ENCODE results near the gene SREBF2.

SREBF2 gene

GRCh38 chr22:41906822-41907221, 73.9 kb downstream of the SREBF2 start:
- peaks cover 6 to 11% of the 10 kb centered on the region in 2 donors for H3K4me1 ChIP-seq (ENCODE audit: control insufficient read depth in 2 of 2, insufficient read depth in 2 of 2, low read length in 2 of 2)
- peaks cover 14 to 19% of the 10 kb centered on the region in 2 donors for H3K27me3 ChIP-seq (ENCODE audit: control insufficient read depth in 2 of 2, insufficient read depth in 2 of 2, low read length in 2 of 2)
- no peaks in the 10 kb centered on the region for H3K9me3 ChIP-seq (ENCODE audit: control insufficient read depth in 2 of 2, low read length in 2 of 2)
- H3K36me3 ChIP-seq (ENCODE audit: control insufficient read depth in 2 of 2, insufficient read depth in 2 of 2, low read length in 2 of 2), result peaks cover 38 to 43% of the 10 kb centered on the region in 2 donors
- no peak overlapping the region for H3K4me3 ChIP-seq (ENCODE audit: low read length in 2 of 2)
- H3K27ac ChIP-seq (ENCODE audit: low read depth in 2 of 2, low read length in 2 of 2), result no peak overlapping the region
- no peak overlapping the region for H3K9ac ChIP-seq (ENCODE audit: low read depth in 1 of 2, low read length in 2 of 2)

- Histone ChIP-seq H3K4me1 (ENCODE audit: control insufficient read depth in 2 of 2, insufficient read depth in 2 of 2, low read length in 2 of 2) (peaks cover 6 to 11% of the 10 kb centered on the region in 2 donors), H3K4me3 (ENCODE audit: low read length in 2 of 2) (no peak overlapping the region), H3K27me3 (ENCODE audit: control insufficient read depth in 2 of 2, insufficient read depth in 2 of 2, low read length in 2 of 2) (peaks cover 23 to 28% of the 10 kb centered on the region in 2 donors), H3K9ac (ENCODE audit: low read depth in 1 of 2, low read length in 2 of 2) (no peak overlapping the region), H3K9me3 (ENCODE audit: control insufficient read depth in 2 of 2, low read length in 2 of 2) (no peaks in the 10 kb centered on the region), H3K27ac (ENCODE audit: low read depth in 2 of 2, low read length in 2 of 2) (no peak overlapping the region), H3K36me3 (ENCODE audit: control insufficient read depth in 2 of 2, insufficient read depth in 2 of 2, low read length in 2 of 2) (peaks cover 30 to 37% of the 10 kb centered on the region in 2 donors)
These were observed 74.8 kb downstream of the SREBF2 start for GRCh38 chr22:41907436-41908401.

- Histone ChIP-seq H3K27ac (ENCODE audit: low read depth in 2 of 2, low read length in 2 of 2) (no peak overlapping the region), H3K9ac (ENCODE audit: low read depth in 1 of 2, low read length in 2 of 2) (no peak overlapping the region), H3K27me3 (ENCODE audit: control insufficient read depth in 2 of 2, insufficient read depth in 2 of 2, low read length in 2 of 2) (peaks cover 31 to 36% of the 10 kb centered on the region in 2 donors)
These were observed 75.8 kb downstream of the SREBF2 start for GRCh38 chr22:41908411-41909309.

GRCh38 chr22:41909310-41910049, 76.6 kb downstream of the SREBF2 start:
- Histone ChIP-seq H3K4me3 (ENCODE audit: low read length in 2 of 2) (no peak overlapping the region), H3K4me1 (ENCODE audit: control insufficient read depth in 2 of 2, insufficient read depth in 2 of 2, low read length in 2 of 2) (peaks cover 6 to 11% of the 10 kb centered on the region in 2 donors), H3K36me3 (ENCODE audit: control insufficient read depth in 2 of 2, insufficient read depth in 2 of 2, low read length in 2 of 2) (peaks cover 12 to 22% of the 10 kb centered on the region in 2 donors), H3K27ac (ENCODE audit: low read depth in 2 of 2, low read length in 2 of 2) (no peak overlapping the region), H3K27me3 (ENCODE audit: control insufficient read depth in 2 of 2, insufficient read depth in 2 of 2, low read length in 2 of 2) (peaks cover 33 to 36% of the 10 kb centered on the region in 2 donors), H3K9me3 (ENCODE audit: control insufficient read depth in 2 of 2, low read length in 2 of 2) (no peaks in the 10 kb centered on the region), H3K9ac (ENCODE audit: low read depth in 1 of 2, low read length in 2 of 2) (no peak overlapping the region)

More at GRCh38 chr22:41908411-41909309, 75.8 kb downstream of the SREBF2 start:
- Histone ChIP-seq H3K4me3 (ENCODE audit: low read length in 2 of 2) (no peak overlapping the region), H3K9me3 (ENCODE audit: control insufficient read depth in 2 of 2, low read length in 2 of 2) (no peaks in the 10 kb centered on the region), H3K36me3 (ENCODE audit: control insufficient read depth in 2 of 2, insufficient read depth in 2 of 2, low read length in 2 of 2) (peaks cover 20 to 29% of the 10 kb centered on the region in 2 donors), H3K4me1 (ENCODE audit: control insufficient read depth in 2 of 2, insufficient read depth in 2 of 2, low read length in 2 of 2) (peaks cover 6 to 11% of the 10 kb centered on the region in 2 donors)

- Histone ChIP-seq H3K4me3 (ENCODE audit: low read length in 2 of 2) (no peak overlapping the region), H3K4me1 (ENCODE audit: control insufficient read depth in 2 of 2, insufficient read depth in 2 of 2, low read length in 2 of 2) (peaks cover 9 to 14% of the 10 kb centered on the region in 2 donors), H3K36me3 (ENCODE audit: control insufficient read depth in 2 of 2, insufficient read depth in 2 of 2, low read length in 2 of 2) (peaks cover 7 to 14% of the 10 kb centered on the region in 2 donors), H3K27me3 (ENCODE audit: control insufficient read depth in 2 of 2, insufficient read depth in 2 of 2, low read length in 2 of 2) (peaks cover 36 to 40% of the 10 kb centered on the region in 2 donors), H3K27ac (ENCODE audit: low read depth in 2 of 2, low read length in 2 of 2) (no peak overlapping the region), H3K9ac (ENCODE audit: low read depth in 1 of 2, low read length in 2 of 2) (no peak overlapping the region), H3K9me3 (ENCODE audit: control insufficient read depth in 2 of 2, low read length in 2 of 2) (no peaks in the 10 kb centered on the region)
These were observed 77.4 kb downstream of the SREBF2 start for GRCh38 chr22:41910050-41911000.

- Histone ChIP-seq H3K9me3 (ENCODE audit: control insufficient read depth in 2 of 2, low read length in 2 of 2) (no peaks in the 10 kb centered on the region), H3K27ac (ENCODE audit: low read depth in 2 of 2, low read length in 2 of 2) (no peak overlapping the region), H3K36me3 (ENCODE audit: control insufficient read depth in 2 of 2, insufficient read depth in 2 of 2, low read length in 2 of 2) (peaks cover 0 to 8% of the 10 kb centered on the region in 2 donors), H3K27me3 (ENCODE audit: control insufficient read depth in 2 of 2, insufficient read depth in 2 of 2, low read length in 2 of 2) (peaks cover 44 to 47% of the 10 kb centered on the region in 2 donors), H3K4me1 (ENCODE audit: control insufficient read depth in 2 of 2, insufficient read depth in 2 of 2, low read length in 2 of 2) (peaks cover 11 to 14% of the 10 kb centered on the region in 2 donors), H3K9ac (ENCODE audit: low read depth in 1 of 2, low read length in 2 of 2) (no peak overlapping the region), H3K4me3 (ENCODE audit: low read length in 2 of 2) (no peak overlapping the region)
These were observed 78.2 kb downstream of the SREBF2 start for GRCh38 chr22:41911001-41911611.

- Histone ChIP-seq H3K27me3 (ENCODE audit: control insufficient read depth in 2 of 2, insufficient read depth in 2 of 2, low read length in 2 of 2) (peaks cover 51 to 55% of the 10 kb centered on the region in 2 donors), H3K4me1 (ENCODE audit: control insufficient read depth in 2 of 2, insufficient read depth in 2 of 2, low read length in 2 of 2) (peaks cover 11 to 14% of the 10 kb centered on the region in 2 donors), H3K9me3 (ENCODE audit: control insufficient read depth in 2 of 2, low read length in 2 of 2) (no peaks in the 10 kb centered on the region), H3K9ac (ENCODE audit: low read depth in 1 of 2, low read length in 2 of 2) (no peak overlapping the region), H3K36me3 (ENCODE audit: control insufficient read depth in 2 of 2, insufficient read depth in 2 of 2, low read length in 2 of 2) (no peaks in the 10 kb centered on the region), H3K27ac (ENCODE audit: low read depth in 2 of 2, low read length in 2 of 2) (no peak overlapping the region), H3K4me3 (ENCODE audit: low read length in 2 of 2) (no peak overlapping the region)
These were observed 79.6 kb downstream of the SREBF2 start for GRCh38 chr22:41912338-41913039.

- Histone ChIP-seq H3K4me1 (ENCODE audit: control insufficient read depth in 2 of 2, insufficient read depth in 2 of 2, low read length in 2 of 2) (peaks cover 11 to 21% of the 10 kb centered on the region in 2 donors), H3K36me3 (ENCODE audit: control insufficient read depth in 2 of 2, insufficient read depth in 2 of 2, low read length in 2 of 2) (no peaks in the 10 kb centered on the region), H3K9me3 (ENCODE audit: control insufficient read depth in 2 of 2, low read length in 2 of 2) (no peaks in the 10 kb centered on the region), H3K27ac (ENCODE audit: low read depth in 2 of 2, low read length in 2 of 2) (no peak overlapping the region), H3K27me3 (ENCODE audit: control insufficient read depth in 2 of 2, insufficient read depth in 2 of 2, low read length in 2 of 2) (peaks cover 55 to 58% of the 10 kb centered on the region in 2 donors), H3K9ac (ENCODE audit: low read depth in 1 of 2, low read length in 2 of 2) (no peak overlapping the region), H3K4me3 (ENCODE audit: low read length in 2 of 2) (no peak overlapping the region)
These were observed 80.3 kb downstream of the SREBF2 start for GRCh38 chr22:41913040-41913719.

Measured in mucosa of rectum (tissue), 2 donors.